ENCODE results near the gene C2CD5.
"Not testable (repeated sequence)": the region's sequence is repeated elsewhere in the genome, so short reads cannot be mapped to it uniquely, and the experiment has no call there.

C2CD5 gene

GRCh38 chr12:22477166-22477893 lies 67.0 kb downstream of the C2CD5 start:
- no peak for DNase-seq (ENCODE audit: low spot score)

GRCh38 chr12:22476133-22476532 lies 68.2 kb downstream of the C2CD5 start:
- DNase-seq (ENCODE audit: low spot score) = no peak

GRCh38 chr12:22474970-22475720 lies 69.2 kb downstream of the C2CD5 start:
- DNase-seq (ENCODE audit: low spot score) = no peak

GRCh38 chr12:22473212-22473611 lies 71.1 kb downstream of the C2CD5 start:
- no peak for DNase-seq (ENCODE audit: low spot score)

GRCh38 chr12:22467190-22467589 lies 77.2 kb downstream of the C2CD5 start:
- DNase-seq (ENCODE audit: low spot score) = no peak

- DNase-seq (ENCODE audit: low spot score) = no peak
Measured at GRCh38 chr12:22463306-22463705, 81.0 kb downstream of the C2CD5 start.

- DNase-seq (ENCODE audit: low spot score) = no peak
Measured at GRCh38 chr12:22461786-22462185, 82.6 kb downstream of the C2CD5 start.

- peak; percentile 60 for DNase-seq (ENCODE audit: low spot score)
Measured at GRCh38 chr12:22459838-22460490, 84.4 kb downstream of the C2CD5 start.

GRCh38 chr12:22458298-22458937 lies 85.9 kb downstream of the C2CD5 start:
- DNase-seq (ENCODE audit: low spot score) = no peak

- DNase-seq (ENCODE audit: low spot score) = peak; percentile 25
Measured at GRCh38 chr12:22457085-22457484, 87.3 kb downstream of the C2CD5 start.

GRCh38 chr12:22453511-22453910 lies 90.8 kb downstream of the C2CD5 start:
- DNase-seq (ENCODE audit: low spot score) = no peak

GRCh38 chr12:22447223-22447622 lies 97.1 kb downstream of the C2CD5 start:
- DNase-seq (ENCODE audit: low spot score) = no peak

GRCh38 chr12:22444317-22444665 lies 100.1 kb downstream of the C2CD5 start:
- DNase-seq (ENCODE audit: low spot score) = not testable (repeated sequence)

GRCh38 chr12:22443379-22444316 lies 100.7 kb downstream of the C2CD5 start:
- DNase-seq (ENCODE audit: low spot score) = peak; percentile 93

GRCh38 chr12:22437031-22437806 lies 107.1 kb downstream of the C2CD5 start:
- no peak for DNase-seq (ENCODE audit: low spot score)

GRCh38 chr12:22435583-22435982 lies 108.8 kb downstream of the C2CD5 start:
- no peak for DNase-seq (ENCODE audit: low spot score)

GRCh38 chr12:22431693-22432251 lies 112.6 kb downstream of the C2CD5 start:
- DNase-seq (ENCODE audit: low spot score) = no peak

GRCh38 chr12:22416801-22417200 lies 127.5 kb downstream of the C2CD5 start:
- DNase-seq (ENCODE audit: low spot score) = no peak

GRCh38 chr12:22415342-22416309 lies 128.7 kb downstream of the C2CD5 start:
- no peak for DNase-seq (ENCODE audit: low spot score)
